OCI-LY7 (cell line): ENCODE measurements around the gene HCAR3.

Source experiments
- CTCF ChIP-seq: fragments of 200-600 bp; sonication (generic); conservative IDR thresholded peaks from 2 replicates; pipeline ENCODE4 v1.5.1; 2014; ENCODE audit warnings: mild to moderate bottlenecking, antibody characterized with exemption, low read length, moderate library complexity, mixed read lengths
- EZH2phosphoT487 ChIP-seq: fragments of 200-600 bp; sonication (generic); IDR thresholded peaks from 2 replicates; pipeline ENCODE4 v1.6.1; 2018; ENCODE audit warnings: low read depth, borderline replicate concordance, mild to moderate bottlenecking, mixed run types, antibody characterized with exemption, low read length, moderate library complexity, mixed read lengths

- no peak for TF ChIP-seq CTCF
- no peak for TF ChIP-seq EZH2phosphoT487
These were observed 47.1 kb downstream of the HCAR3 start for GRCh38 chr12:122669397-122670070.
